B cell (primary cell): ENCODE data around the gene ADGRD2. TPM values are rescaled to one million over a fixed set of nuclear protein-coding genes. Genes with fewer than 3 reads are reported as not detected.
A peak's percentile ranks its signal among the peaks of the same experiment; 100 is the strongest.

Source experiments
- ATAC-seq: fragments of 200-7000 bp; cut with Tn5 transposase; one replicate; pipeline ENCODE4 v1.10.0; 2021; ENCODE audit warnings: low read depth, mild to moderate bottlenecking, moderate number of reproducible peaks, moderate library complexity
- CTCF ChIA-PET: fragments of 350-600 bp; sonication (Branson Sonifier 250); formaldehyde crosslinking; loops from one replicate; lab custom pipeline; 2021; ENCODE audit warnings: antibody characterized with exemption, inconsistent platforms; lab: Charles Lee
- POLR2A ChIA-PET: fragments of 350-600 bp; sonication (Branson Sonifier 250); formaldehyde crosslinking; loops from one replicate; lab custom pipeline; 2021; ENCODE audit warnings: antibody characterized with exemption; lab: Charles Lee
- DNase-seq: peaks from one replicate; pipeline ENCODE4 v3.0.0; 2013
- H2AFZ ChIP-seq: 2 replicates; pipeline ENCODE4 v1.6.1; 2012; ENCODE audit warnings: mild to moderate bottlenecking, low read depth, low read length; ENCODE audit not compliant: insufficient read depth, poor library complexity, severe bottlenecking
- H3K27ac ChIP-seq, 2 donors: 1 replicate in 1 of 2; 2 replicates in 1 of 2; pipeline ENCODE4 v1.5.1; 2012 to 2013; ENCODE audit warnings: low read length in 2 of 2, mild to moderate bottlenecking in 2 of 2, moderate library complexity in 1 of 2
- H3K27me3 ChIP-seq, 4 experiments: fragments of 200-600 bp in 1 of 4; sonication (generic) in 1 of 4; replicated peaks in 1 of 4; 1 replicate in 2 of 4; 2 replicates in 2 of 4; pipeline versions ENCODE4 v1.6.1 to v1.7.0; 2013 to 2016; ENCODE audit warnings: low read length in 3 of 4, mild to moderate bottlenecking in 2 of 4, mixed read lengths in 1 of 4, moderate library complexity in 1 of 4; ENCODE audit not compliant: insufficient read depth in 4 of 4, control insufficient read depth in 3 of 4; ENCODE audit errors: control extremely low read depth in 1 of 4
- H3K36me3 ChIP-seq, 2 experiments: replicated peaks in 1 of 2; 1 replicate in 1 of 2; 2 replicates in 1 of 2; pipeline versions ENCODE4 v1.6.1 to v1.7.1; 2013; ENCODE audit warnings: low read length in 1 of 2; ENCODE audit not compliant: insufficient read depth in 2 of 2, control insufficient read depth in 1 of 2; ENCODE audit errors: control extremely low read depth in 1 of 2, extremely low read depth in 1 of 2
- H3K4me1 ChIP-seq, 2 donors: fragments of 200-600 bp in 1 of 2; sonication (generic) in 1 of 2; 1 replicate in 1 of 2; 2 replicates in 1 of 2; pipeline versions ENCODE4 v1.5.1 to v1.6.1; 2013 to 2017; ENCODE audit warnings: low read length in 2 of 2; ENCODE audit not compliant: control insufficient read depth in 2 of 2, insufficient read depth in 2 of 2
- H3K4me2 ChIP-seq: replicated peaks from 2 replicates; pipeline ENCODE3; 2012; ENCODE audit warnings: mild to moderate bottlenecking, low read depth, low read length; ENCODE audit not compliant: poor library complexity, severe bottlenecking
- H3K4me3 ChIP-seq, 5 experiments: fragments of 200-600 bp in 1 of 5; sonication (generic) in 1 of 5; 1 replicate in 3 of 5; 2 replicates in 2 of 5; pipeline versions ENCODE4 v1.5.1 to v1.7.0; 2011 to 2016; ENCODE audit warnings: low read length in 4 of 5, mild to moderate bottlenecking in 4 of 5, low read depth in 2 of 5, control low read depth in 1 of 5, moderate library complexity in 1 of 5; ENCODE audit not compliant: insufficient read depth in 1 of 5; ENCODE audit errors: control extremely low read depth in 1 of 5, extremely low read depth in 1 of 5
- H3K79me2 ChIP-seq: fragments of 200-600 bp; sonication (generic); one replicate; pipeline ENCODE4 v1.6.0; 2016; ENCODE audit warnings: low read length; ENCODE audit not compliant: control insufficient read depth, insufficient read depth
- H3K9ac ChIP-seq: fragments of 200-600 bp; sonication (generic); 2 replicates; pipeline ENCODE4 v1.6.1; 2017; ENCODE audit warnings: mild to moderate bottlenecking, low read length, moderate library complexity
- H3K9me3 ChIP-seq, 3 donors: one replicate each; pipeline versions ENCODE4 v1.6.1 to v1.7.1; 2013; ENCODE audit warnings: low read length in 2 of 3; ENCODE audit not compliant: control insufficient read depth in 2 of 3, insufficient read depth in 1 of 3; ENCODE audit errors: control extremely low read depth in 1 of 3
- H4K20me1 ChIP-seq: 2 replicates; pipeline ENCODE4 v1.6.0; 2012; ENCODE audit warnings: mild to moderate bottlenecking, low read length; ENCODE audit not compliant: insufficient read depth, control insufficient read depth, poor library complexity, severe bottlenecking
- H3K27ac Mint-ChIP-seq: one replicate; pipeline ENCODE4 v1.8.0; 2021; ENCODE audit warnings: mixed read lengths
- H3K27me3 Mint-ChIP-seq: one replicate; pipeline ENCODE4 v1.8.0; 2021; ENCODE audit warnings: mixed read lengths
- H3K4me1 Mint-ChIP-seq: one replicate; pipeline ENCODE4 v1.8.0; 2021; ENCODE audit warnings: mixed read lengths
- H3K4me3 Mint-ChIP-seq: one replicate; pipeline ENCODE4 v1.8.0; 2021; ENCODE audit warnings: mixed read lengths
- H3K9me3 Mint-ChIP-seq: one replicate; pipeline ENCODE4 v1.8.0; 2022; ENCODE audit warnings: mixed read lengths; ENCODE audit not compliant: insufficient read depth
- CTCF ChIP-seq: fragments of 200-600 bp; IDR thresholded peaks from one replicate; pipeline ENCODE4 v1.8.0; 2022; ENCODE audit warnings: antibody characterized with exemption, mild to moderate bottlenecking
- EZH2 ChIP-seq: IDR thresholded peaks from 2 replicates; pipeline ENCODE4 v1.6.1; 2012; ENCODE audit warnings: borderline replicate concordance, low read depth, mild to moderate bottlenecking, moderate library complexity, low read length; ENCODE audit not compliant: insufficient read depth, poor library complexity, severe bottlenecking
- WGBS: methylation state at CpG from one replicate; pipeline ENCODE4 v1.1.5; 2013; ENCODE audit warnings: missing lambda C conversion rate; ENCODE audit not compliant: insufficient coverage; 5-methylcytosine and 5-hydroxymethylcytosine counted together
- intact Hi-C: fragments of 100-400 bp; cut with micrococcal nuclease; formaldehyde crosslinking; loops from one replicate; pipeline ENCODE4 v1.10.0; 2022
- polyA plus RNA-seq: library from polyadenylated mRNA; depleted of rRNA; stranded (reverse); fragments of >200 nt; gene quantifications from 2 replicates; pipeline ENCODE4 v1.2.3, GENCODE V29; 2012
- total RNA-seq, 2 donors: library from RNA; stranded (reverse); fragments of 120-200 nt in 1 of 2; gene quantifications; 1 replicate in 1 of 2; 2 replicates in 1 of 2; pipeline versions ENCODE4 v1.2.3 to v1.2.4, GENCODE V29; 2013 to 2022

Gene ADGRD2
- total and polyA plus RNA-seq, 2 donors (not counting 1 experiment from before 2014, with no cell fraction given), result not detected

DNA sequence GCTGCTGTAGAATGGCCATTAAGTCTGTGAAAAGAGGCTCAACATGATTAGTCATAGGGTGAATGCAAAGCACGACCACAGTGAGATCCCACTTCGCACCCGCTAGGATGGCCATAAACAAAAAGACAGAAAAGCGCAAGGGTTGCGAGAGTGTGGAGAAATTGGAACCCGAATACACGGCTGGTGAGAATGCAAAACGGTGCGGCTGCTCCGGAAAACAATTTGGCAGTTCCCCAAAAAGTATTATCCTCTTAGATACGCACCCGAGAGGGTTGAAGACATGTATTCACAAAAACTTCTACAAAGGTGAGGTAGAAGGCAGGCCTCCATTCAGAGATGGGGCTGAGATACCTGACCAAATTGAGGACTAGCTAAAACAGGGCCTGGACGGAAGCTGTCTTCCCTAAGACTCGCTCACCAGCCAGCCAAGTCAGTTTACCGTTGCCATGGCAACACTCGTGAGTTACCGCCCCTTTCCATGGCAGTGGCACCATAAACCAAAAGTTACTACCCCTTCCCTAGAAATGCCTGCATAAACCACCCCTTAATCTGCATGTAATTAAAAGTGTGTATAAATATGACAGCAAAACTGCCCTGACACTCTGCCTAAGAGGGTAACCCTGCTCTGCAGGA is 34.3 kb upstream of the ADGRD2 start:
- Histone ChIP-seq H3K9me3 (peaks cover 0 to 12% (median 5%) of the 10 kb centered on the region in 3 donors), H2AFZ (peak overlapping the region; percentile 91), H3K4me3 (peak overlapping the region; percentile 81 to 89 (median 87)), H3K4me1 (peaks cover 6 to 30% of the 10 kb centered on the region in 2 donors), H3K27me3 (no peaks in the 10 kb centered on the region), H3K4me2 (peak overlapping the region; percentile 90), H4K20me1 (peaks cover 14% of the 10 kb centered on the region), H3K9ac (peak overlapping the region; percentile 91), H3K27ac (peak overlapping the region in 1 of 2 donors; percentile 82), H3K79me2 (peaks cover 41% of the 10 kb centered on the region), H3K36me3 (peaks cover 2 to 35% of the 10 kb centered on the region in 2 experiments)
- H3K9me3 Mint-ChIP-seq, result no peaks in the 10 kb centered on the region
- ChIA-PET CTCF (interaction anchor here (0.7 to 1.2 kb wide), 2 partner anchors 121 to 553 kb away, joined by 3 read pairs; no protein-coding TSS in a partner anchor), POLR2A (no interaction called here)
- DNase-seq, result no peak
- peak overlapping the region; percentile 98 for H3K4me3 Mint-ChIP-seq
- H3K27me3 Mint-ChIP-seq, result no peaks in the 10 kb centered on the region
- intact Hi-C loops, result loop anchor here (1.0 to 10.0 kb wide), 4 partner anchors 359 to 846 kb away; partner anchors contain the start of genes ARPC5L, GAPVD1, NR6A1 and OLFML2A
- peak overlapping the region; percentile 90 for H3K27ac Mint-ChIP-seq
- TF ChIP-seq EZH2 (no peak), CTCF (no peak)
- ATAC-seq, result no peak
- H3K4me1 Mint-ChIP-seq, result peaks cover 30% of the 10 kb centered on the region
- WGBS, result 94% methylated on average over 11 of the region's 17 CpGs

DNA sequence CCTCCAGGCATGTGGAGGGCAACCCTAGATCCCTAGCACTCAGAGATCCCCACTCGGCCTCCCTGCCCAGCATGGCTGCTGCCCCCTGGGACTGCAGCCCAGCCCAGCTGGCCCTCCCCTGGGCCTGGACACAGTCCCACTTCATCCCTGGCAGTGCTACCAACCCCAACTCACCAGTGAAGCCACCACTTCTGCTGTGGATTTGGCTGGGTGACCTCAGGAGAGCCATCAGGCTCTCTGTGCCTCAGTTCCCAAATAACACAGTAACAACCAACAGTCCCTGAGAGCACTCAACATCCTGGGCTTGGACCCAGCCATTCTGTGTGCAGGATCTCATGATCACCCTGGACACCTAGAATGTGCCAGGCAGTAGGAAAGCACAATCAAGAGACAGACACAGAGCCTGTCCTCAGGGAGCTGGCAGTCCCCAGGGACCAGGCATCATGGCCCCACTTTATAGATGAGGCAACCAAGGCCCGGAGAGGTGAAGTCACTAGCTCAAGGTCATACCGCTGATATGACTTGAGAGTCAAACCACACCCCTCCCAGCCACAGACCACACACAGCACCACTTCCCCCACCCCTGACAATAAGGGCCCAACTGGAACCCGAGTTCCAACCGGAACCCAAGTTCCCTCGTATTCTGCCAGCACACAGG is 30.3 kb upstream of the ADGRD2 start:
- peaks cover 0 to 19% of the 10 kb centered on the region in 2 donors for H3K4me1 ChIP-seq
- no peak overlapping the region for H3K4me3 Mint-ChIP-seq
- H3K9me3 Mint-ChIP-seq, result no peaks in the 10 kb centered on the region
- intact Hi-C loops, result loop anchor here (5.0 to 10.0 kb wide), 3 partner anchors 355 to 842 kb away; partner anchors contain the start of genes ARPC5L, GAPVD1, NR6A1 and OLFML2A
- H3K27ac Mint-ChIP-seq, result no peak overlapping the region
- peaks cover 0 to 12% (median 5%) of the 10 kb centered on the region in 3 donors for H3K9me3 ChIP-seq
- DNase-seq (no peak), ATAC-seq (no peak)
- ChIA-PET CTCF (no interaction called here), POLR2A (no interaction called here)
- H3K27ac ChIP-seq, result no peak overlapping the region
- H3K36me3 ChIP-seq, result no peaks in the 10 kb centered on the region
- no peaks in the 10 kb centered on the region for H4K20me1 ChIP-seq
- TF ChIP-seq CTCF, result peak; percentile 55
- TF ChIP-seq EZH2, result no peak
- WGBS, result 57% methylated on average over 6 of the region's 6 CpGs
- no peak overlapping the region for H3K4me2 ChIP-seq
- H3K4me3 ChIP-seq, result no peak overlapping the region
- H3K79me2 ChIP-seq, result peaks cover 2% of the 10 kb centered on the region
- peaks cover 3% of the 10 kb centered on the region for H3K27me3 Mint-ChIP-seq
- peak overlapping the region; percentile 64 for H2AFZ ChIP-seq
- no peaks in the 10 kb centered on the region for H3K27me3 ChIP-seq
- peaks cover 19% of the 10 kb centered on the region for H3K4me1 Mint-ChIP-seq
- H3K9ac ChIP-seq, result no peak overlapping the region
